K562 (cell line): Measurements from ENCODE around the gene NAGS. TPM values are rescaled to one million over a fixed set of nuclear protein-coding genes. Genes with fewer than 3 reads are reported as not detected.

Experiments used
- ARID1B ChIP-seq: fragments of 450-650 bp; IDR thresholded peaks from 2 replicates; pipeline ENCODE4 v1.6.1; 2016; ENCODE audit warnings: antibody characterized with exemption, mild to moderate bottlenecking, inconsistent platforms
- BHLHE40 ChIP-seq: IDR thresholded peaks from 2 replicates; pipeline ENCODE4 v1.6.1; 2011; ENCODE audit warnings: low read length, improper control_type of control experiment
- CBFA2T2 ChIP-seq: fragments of 450-650 bp; conservative IDR thresholded peaks from 2 replicates; pipeline ENCODE4 v1.6.1; 2017; ENCODE audit warnings: mild to moderate bottlenecking
- CBFA2T3 ChIP-seq: fragments of 450-650 bp; IDR thresholded peaks from 2 replicates; pipeline ENCODE4 v1.6.1; 2017
- CTBP1 ChIP-seq: fragments of 450-650 bp; IDR thresholded peaks from 2 replicates; pipeline ENCODE4 v1.6.1; 2016; ENCODE audit warnings: borderline replicate concordance
- HSF4 ChIP-seq: fragments of 250-450 bp; sonication (Bioruptor Pico); IDR thresholded peaks from 2 replicates; pipeline ENCODE4 v2.1.2; 2022; ENCODE audit warnings: mild to moderate bottlenecking, moderate library complexity, borderline replicate concordance
- NCOR1 ChIP-seq: fragments of 450-650 bp; IDR thresholded peaks from 2 replicates; pipeline ENCODE4 v1.6.1; 2016; ENCODE audit warnings: mild to moderate bottlenecking, moderate library complexity
- RAD51 ChIP-seq: fragments of 450-650 bp; IDR thresholded peaks from 2 replicates; pipeline ENCODE4 v1.7.1; 2016; ENCODE audit warnings: low read depth, mild to moderate bottlenecking, borderline replicate concordance
- SRSF1 ChIP-seq: fragments of 200-400 bp; formaldehyde crosslinking; IDR thresholded peaks from 2 replicates; pipeline ENCODE4 v1.6.1; 2017; ENCODE audit warnings: mild to moderate bottlenecking, low read depth, low read length, moderate library complexity
- TAL1 ChIP-seq: fragments of 450-650 bp; IDR thresholded peaks from 2 replicates; pipeline ENCODE4 v1.6.1; 2016; ENCODE audit warnings: mild to moderate bottlenecking
- YBX1 ChIP-seq: fragments of 450-650 bp; IDR thresholded peaks from 2 replicates; pipeline ENCODE4 v1.7.1; 2016; ENCODE audit warnings: mild to moderate bottlenecking
- ZNF224 ChIP-seq: sonication (generic); formaldehyde crosslinking; IDR thresholded peaks from 2 replicates; pipeline ENCODE4 v1.8.0; 2022; ENCODE audit warnings: mild to moderate bottlenecking, missing genetic modification reagents
- ZNF316 ChIP-seq: fragments of 450-650 bp; IDR thresholded peaks from 2 replicates; pipeline ENCODE4 v1.6.1; 2016
- polyA plus RNA-seq, 8 experiments: library from polyadenylated mRNA; depleted of rRNA in 4 of 8; stranded (reverse) in 5 of 8; unstranded in 3 of 8; fragments of >200 nt; fragmentation: Nextera tagmentation in 2 of 8; fragmentation: Illumina TruSeq in 1 of 8; extraction: Ambion mirVana in 2 of 8; extraction: Trizol in 1 of 8; gene quantifications; 2 replicates each; pipeline versions ENCODE4 v1.2.1 to v1.2.3, GENCODE V29; 2011 to 2014; ENCODE audit warnings: inconsistent platforms in 1 of 8, missing spikeins in 1 of 8
- total RNA-seq, 7 experiments: library from RNA; depleted of rRNA in 6 of 7; stranded (reverse); fragments of >200 nt in 6 of 7; fragmentation: Illumina TruSeq in 2 of 7; extraction: Trizol in 2 of 7; gene quantifications; 2 replicates each; pipeline versions ENCODE4 v1.2.1 to v1.2.3, GENCODE V29; 2011 to 2021; ENCODE audit warnings: low replicate concordance in 1 of 7
- TF ChIP-seq, protein P1 (sequence below): fragments of 450-650 bp; IDR thresholded peaks from 2 replicates; pipeline ENCODE4 v1.6.1; 2016; ENCODE audit warnings: low read depth
- TF ChIP-seq, protein P2 (sequence below): sonication (generic); formaldehyde crosslinking; IDR thresholded peaks from 2 replicates; pipeline ENCODE4 v1.8.0; 2022; ENCODE audit warnings: missing genetic modification reagents, mild to moderate bottlenecking, moderate library complexity, borderline replicate concordance

NAGS gene
- total and polyA plus RNA-seq, 9 of the 15 experiments (the other 6 are each of a cell fraction or from before 2014, with no cell fraction given) = not detected

DNA sequence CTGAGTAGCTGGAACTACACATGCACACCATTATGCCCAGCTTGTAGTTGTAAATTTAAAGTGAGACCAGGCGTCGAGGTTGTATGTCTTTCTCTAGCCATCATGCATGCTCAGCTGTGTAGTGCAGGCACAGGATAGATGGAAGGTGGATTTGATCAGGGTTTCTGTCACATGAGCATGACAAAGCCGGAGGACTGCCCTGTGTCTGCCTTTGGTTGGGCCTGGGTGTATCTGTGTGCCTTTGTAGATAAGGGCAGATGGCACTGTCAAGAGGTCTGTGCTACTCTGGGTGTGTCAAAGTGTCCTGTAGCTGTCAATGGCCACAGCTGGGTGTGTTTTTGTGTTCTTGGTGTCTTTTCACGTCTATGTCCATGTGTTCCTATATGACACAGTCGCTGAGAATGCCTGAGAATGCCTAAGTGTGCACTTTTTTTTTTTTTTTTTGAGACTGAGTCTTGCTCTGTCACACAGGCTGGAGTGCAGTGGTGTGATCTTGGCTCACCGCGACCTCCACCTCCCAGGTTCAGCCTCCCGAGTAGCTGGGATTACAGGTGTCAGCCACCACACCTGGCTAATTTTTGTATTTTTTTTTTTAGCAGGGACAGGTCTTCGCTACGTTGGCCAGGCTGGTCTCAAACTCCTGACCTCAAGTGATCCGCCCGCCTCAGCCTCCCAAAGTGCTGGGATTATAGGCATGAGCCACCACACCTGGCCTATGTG lies 4.1 kb upstream of the NAGS start (continued):
- TF ChIP-seq, protein P1, sequence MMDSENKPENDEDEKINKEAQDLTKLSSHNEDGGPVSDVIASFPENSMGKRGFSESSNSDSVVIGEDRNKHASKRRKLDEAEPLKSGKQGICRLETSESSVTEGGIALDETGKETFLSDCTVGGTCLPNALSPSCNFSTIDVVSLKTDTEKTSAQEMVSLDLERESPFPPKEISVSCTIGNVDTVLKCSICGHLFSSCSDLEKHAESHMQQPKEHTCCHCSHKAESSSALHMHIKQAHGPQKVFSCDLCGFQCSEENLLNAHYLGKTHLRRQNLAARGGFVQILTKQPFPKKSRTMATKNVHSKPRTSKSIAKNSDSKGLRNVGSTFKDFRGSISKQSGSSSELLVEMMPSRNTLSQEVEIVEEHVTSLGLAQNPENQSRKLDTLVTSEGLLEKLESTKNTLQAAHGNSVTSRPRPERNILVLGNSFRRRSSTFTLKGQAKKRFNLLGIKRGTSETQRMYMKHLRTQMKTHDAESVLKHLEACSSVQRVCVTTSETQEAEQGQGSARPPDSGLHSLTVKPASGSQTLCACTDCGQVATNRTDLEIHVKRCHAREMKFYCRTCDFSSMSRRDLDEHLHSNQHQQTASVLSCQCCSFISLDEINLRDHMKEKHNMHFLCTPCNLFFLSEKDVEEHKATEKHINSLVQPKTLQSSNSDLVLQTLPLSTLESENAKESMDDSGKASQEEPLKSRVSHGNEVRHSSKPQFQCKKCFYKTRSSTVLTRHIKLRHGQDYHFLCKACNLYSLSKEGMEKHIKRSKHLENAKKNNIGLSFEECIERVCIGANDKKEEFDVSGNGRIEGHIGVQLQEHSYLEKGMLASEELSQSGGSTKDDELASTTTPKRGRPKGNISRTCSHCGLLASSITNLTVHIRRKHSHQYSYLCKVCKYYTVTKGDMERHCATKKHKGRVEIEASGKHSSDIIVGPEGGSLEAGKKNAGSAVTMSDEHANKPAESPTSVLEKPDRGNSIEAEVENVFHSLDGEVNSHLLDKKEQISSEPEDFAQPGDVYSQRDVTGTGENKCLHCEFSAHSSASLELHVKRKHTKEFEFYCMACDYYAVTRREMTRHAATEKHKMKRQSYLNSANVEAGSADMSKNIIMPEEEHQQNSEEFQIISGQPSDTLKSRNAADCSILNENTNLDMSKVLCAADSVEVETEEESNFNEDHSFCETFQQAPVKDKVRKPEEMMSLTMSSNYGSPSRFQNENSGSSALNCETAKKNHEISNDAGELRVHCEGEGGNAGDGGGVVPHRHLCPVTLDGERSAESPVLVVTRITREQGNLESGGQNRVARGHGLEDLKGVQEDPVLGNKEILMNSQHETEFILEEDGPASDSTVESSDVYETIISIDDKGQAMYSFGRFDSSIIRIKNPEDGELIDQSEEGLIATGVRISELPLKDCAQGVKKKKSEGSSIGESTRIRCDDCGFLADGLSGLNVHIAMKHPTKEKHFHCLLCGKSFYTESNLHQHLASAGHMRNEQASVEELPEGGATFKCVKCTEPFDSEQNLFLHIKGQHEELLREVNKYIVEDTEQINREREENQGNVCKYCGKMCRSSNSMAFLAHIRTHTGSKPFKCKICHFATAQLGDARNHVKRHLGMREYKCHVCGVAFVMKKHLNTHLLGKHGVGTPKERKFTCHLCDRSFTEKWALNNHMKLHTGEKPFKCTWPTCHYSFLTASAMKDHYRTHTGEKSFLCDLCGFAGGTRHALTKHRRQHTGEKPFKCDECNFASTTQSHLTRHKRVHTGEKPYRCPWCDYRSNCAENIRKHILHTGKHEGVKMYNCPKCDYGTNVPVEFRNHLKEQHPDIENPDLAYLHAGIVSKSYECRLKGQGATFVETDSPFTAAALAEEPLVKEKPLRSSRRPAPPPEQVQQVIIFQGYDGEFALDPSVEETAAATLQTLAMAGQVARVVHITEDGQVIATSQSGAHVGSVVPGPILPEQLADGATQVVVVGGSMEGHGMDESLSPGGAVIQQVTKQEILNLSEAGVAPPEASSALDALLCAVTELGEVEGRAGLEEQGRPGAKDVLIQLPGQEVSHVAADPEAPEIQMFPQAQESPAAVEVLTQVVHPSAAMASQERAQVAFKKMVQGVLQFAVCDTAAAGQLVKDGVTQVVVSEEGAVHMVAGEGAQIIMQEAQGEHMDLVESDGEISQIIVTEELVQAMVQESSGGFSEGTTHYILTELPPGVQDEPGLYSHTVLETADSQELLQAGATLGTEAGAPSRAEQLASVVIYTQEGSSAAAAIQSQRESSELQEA = no peak
- peak; percentile 67 for TF ChIP-seq BHLHE40
- no peak for TF ChIP-seq RAD51
- no peak for TF ChIP-seq YBX1
- 0 out of 2 replicates have a peak, but pooled peaks have one; percentile 17 for TF ChIP-seq ZNF316
- TF ChIP-seq SRSF1 = no peak
- peak; percentile 77 for TF ChIP-seq CBFA2T3
- TF ChIP-seq ARID1B = peak; percentile 43
- TF ChIP-seq CTBP1 = 0 out of 2 replicates have a peak, but pooled peaks have one; percentile 23
- TF ChIP-seq CBFA2T2 = peak; percentile 62
- TF ChIP-seq TAL1 = peak; percentile 37; the same call in 1 of the 2 replicates
- no peak for TF ChIP-seq ZNF224 (CRISPR knock-in tag)
- TF ChIP-seq HSF4 = no peak
- TF ChIP-seq, protein P2, sequence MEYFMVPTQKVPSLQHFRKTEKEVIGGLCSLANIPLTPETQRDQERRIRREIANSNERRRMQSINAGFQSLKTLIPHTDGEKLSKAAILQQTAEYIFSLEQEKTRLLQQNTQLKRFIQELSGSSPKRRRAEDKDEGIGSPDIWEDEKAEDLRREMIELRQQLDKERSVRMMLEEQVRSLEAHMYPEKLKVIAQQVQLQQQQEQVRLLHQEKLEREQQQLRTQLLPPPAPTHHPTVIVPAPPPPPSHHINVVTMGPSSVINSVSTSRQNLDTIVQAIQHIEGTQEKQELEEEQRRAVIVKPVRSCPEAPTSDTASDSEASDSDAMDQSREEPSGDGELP (CRISPR knock-in tag) = no peak; the same call in 1 of the 2 replicates
- TF ChIP-seq NCOR1 = peak; percentile 33; the same call in 1 of the 2 replicates
